Activated CD4-positive, alpha-beta T cell treated with anti-CD3 and anti-CD28 coated beads for 24 hours (primary cell): ENCODE measurements around the gene BICDL2.
"Not testable (repeated sequence)": the region's sequence is repeated elsewhere in the genome, so short reads cannot be mapped to it uniquely, and the experiment has no call there.

Experiments used
- DNase-seq, 2 donors: peaks; one replicate each; pipeline ENCODE4 v3.0.0-alpha.2; 2020; ENCODE audit warnings: low read depth in 2 of 2

Gene BICDL2, protein sequence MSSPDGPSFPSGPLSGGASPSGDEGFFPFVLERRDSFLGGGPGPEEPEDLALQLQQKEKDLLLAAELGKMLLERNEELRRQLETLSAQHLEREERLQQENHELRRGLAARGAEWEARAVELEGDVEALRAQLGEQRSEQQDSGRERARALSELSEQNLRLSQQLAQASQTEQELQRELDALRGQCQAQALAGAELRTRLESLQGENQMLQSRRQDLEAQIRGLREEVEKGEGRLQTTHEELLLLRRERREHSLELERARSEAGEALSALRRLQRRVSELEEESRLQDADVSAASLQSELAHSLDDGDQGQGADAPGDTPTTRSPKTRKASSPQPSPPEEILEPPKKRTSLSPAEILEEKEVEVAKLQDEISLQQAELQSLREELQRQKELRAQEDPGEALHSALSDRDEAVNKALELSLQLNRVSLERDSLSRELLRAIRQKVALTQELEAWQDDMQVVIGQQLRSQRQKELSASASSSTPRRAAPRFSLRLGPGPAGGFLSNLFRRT

DNA sequence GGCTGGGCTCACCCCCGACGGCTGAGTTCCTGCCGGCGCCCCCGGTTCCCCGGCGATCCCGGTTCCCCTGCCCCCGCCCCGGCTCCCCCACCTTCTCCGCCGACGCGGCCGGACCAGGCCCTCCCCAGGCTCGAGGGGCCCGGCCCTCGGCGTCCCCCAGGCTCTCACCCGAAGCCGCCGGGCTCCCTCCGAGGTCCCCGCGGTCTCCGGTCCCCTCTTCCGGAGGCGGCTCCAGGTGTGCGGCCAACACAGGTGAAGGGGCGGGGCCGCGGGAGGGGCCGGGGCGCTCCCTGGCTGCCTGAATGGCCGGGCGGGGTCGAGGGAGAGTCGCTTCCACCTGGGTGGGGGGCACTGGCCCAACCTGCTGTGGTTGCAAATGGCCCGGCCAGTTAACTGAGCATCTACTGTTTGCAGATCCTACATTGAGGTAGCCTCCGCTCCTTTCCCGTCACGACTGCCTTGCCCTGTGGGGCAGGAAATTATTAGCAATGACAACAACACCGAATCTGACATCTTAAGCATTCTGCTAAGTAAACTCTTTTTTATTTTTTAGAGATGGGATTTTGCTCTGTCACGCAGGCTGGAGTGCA is at the start of gene BICDL2:
Gene BICDL2 (minus strand): TSS at position 219 of the 590 bp plus-strand sequence. CDS start 1,448 bp downstream, outside the sequence.
- DNase-seq: no peak

DNA sequence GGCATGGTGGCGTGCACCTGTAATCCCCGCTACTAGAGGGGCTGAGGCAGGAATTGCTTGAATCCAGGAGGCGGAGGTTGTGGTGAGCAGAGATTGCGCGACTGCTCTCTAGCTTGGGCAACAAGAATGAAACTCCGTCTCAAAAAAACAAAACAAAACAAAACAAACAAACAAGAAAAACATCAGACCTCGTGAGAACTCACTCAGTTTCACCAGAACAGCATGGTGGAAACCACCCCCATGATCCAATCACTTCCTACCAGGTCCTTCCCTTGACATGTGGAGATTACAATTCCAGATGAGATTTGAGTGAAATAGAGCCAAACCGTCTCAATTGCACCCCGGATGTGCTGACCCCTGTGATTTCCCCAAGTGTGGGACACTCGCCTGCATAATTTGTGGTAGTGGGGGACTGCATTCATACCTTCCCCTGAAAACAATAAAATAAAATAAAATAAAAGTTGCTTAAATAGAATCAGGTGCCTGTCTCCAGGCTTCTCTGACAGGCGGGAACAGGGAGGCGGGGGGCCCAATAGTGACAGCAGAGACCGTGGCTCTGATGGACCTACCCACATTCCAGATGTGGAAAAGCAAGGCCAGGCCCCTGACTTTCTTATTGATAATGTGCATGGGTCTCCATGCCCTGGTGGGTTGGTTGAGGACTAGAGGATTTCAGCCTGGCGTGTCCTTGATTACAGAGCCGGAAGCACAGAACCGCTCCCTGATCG is 49.3 kb upstream of the BICDL2 start:
- no peak for DNase-seq

DNA sequence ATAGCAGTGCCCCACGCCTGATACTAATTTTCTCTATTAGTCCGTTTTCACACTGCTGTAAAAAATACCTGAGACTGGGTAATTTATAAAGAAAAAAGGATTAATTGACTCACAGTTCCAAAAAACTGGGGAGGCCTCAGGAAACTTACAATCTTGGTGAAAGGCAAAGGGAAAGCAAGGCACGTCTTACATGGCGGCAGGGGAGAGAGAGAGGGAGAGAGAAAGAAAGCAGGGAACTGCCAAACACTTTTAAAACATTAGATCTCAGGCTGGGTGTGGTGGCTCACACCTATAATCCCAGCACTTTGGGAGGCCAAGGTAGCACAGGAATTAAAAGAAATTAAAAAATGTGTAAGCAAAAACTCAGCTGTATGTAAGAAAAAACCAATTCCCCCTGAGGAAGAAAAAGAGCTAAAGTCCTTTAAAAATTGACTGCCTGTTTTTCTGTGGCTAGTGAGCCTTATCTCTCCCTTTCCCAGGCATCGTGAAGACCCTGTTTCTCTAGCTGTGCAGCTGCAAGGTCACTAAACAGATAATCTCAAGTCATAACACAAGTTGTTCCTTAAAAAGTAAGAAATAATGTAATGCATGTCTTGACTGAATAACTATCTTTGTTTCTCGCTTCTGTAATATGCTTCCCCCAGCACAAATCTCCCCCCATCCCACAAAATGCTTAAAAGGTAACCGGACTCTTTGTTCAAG is 48.4 kb upstream of the BICDL2 start:
- no peak for DNase-seq

DNA sequence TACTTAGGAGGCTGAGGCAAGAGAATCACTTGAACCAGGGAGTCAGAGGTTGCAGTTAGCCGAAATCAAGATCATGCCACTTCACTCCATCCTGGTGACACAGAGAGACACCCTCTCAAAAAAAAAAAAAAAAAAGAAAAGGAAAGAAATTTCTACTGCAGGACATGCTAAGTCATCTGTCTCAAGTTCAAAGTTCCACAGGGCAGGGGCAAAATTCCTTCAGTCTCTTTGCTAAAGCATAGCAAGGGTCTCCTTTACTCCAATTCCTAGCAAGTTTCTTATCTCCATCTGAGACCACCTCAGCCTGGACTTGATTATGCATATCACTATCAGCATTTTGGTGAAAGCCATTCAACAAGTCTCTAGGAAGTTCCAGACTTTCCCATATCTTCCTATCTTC is 47.7 kb upstream of the BICDL2 start:
- DNase-seq: no peak

DNA sequence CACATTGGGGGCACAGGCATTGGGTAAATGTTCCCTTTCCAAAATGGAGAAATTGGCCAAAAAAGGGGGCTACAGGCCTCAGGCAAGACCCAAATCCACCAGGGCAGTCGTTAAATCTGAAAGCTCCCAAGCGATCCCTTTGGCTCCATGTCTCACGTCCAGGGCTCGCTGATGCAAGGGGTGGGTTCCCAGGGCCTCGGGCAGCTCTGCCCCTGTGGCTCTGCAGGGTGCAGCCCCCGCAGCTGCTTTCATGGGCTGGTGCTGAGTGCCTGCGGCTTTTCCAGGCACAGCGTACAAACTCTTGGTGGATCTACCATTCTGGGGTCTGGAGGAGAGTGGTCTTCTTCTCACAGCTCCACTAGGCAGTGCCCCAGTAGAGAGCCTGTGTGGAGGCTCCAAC is 46.7 kb upstream of the BICDL2 start:
- DNase-seq: not testable (repeated sequence)

DNA sequence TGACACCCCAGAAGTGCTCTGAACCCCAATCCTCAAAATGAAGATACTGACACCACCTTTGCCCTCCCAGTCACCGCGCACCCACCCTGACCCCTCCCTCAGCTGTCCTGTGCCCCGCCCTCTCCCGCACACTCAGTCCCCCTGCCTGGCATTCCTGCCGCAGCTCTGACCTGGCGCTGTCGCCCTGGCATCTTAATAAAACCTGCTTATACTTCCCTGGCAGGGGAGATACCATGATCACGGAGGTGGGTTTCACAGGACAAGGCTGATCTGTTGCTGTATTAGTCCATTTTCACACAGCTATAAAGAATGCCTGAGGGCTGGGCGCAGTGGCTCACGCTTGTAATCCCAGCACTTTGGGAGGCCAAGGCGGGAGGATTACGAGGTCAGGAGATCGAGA is 45.2 kb upstream of the BICDL2 start:
- DNase-seq: not testable (repeated sequence)

DNA sequence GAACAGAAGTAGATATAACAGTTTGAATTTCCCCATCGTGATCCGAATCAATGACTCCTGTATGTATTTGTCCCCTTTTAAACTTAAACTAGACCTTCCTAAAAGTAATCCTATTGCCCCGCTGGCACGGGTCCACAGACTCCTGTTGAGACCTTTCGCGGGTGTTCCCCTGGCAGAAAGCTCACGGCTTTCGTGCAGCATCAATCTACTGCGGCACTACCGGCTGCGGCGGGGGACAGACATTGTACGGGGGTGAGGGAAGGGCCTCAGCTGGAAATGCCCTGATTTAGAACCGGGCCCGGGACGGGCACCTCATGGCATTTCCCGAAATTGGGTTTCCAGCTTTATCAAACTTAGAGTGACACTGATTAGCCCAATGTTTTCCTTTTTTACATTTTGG is 43.3 kb upstream of the BICDL2 start:
- no peak for DNase-seq

DNA sequence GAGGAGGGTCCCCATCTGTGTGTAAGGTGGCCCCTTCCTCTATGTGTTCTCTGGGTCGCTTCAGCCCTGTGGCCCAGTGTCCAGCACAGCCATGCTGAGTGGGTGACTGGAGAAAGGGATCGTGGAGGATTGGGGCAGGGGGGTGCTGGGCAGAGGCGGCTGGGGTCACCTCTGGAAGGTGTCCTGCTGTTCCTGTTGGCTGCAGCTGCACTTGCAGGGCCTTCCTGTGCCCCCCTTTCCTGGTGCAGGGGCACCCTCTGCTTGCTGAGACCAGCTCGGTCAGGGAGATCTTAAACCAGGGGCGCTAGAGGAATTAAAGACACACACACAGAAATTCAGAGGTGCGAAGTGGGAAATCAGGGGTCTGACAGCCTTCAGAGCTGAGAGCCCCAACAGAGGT is 39.8 kb upstream of the BICDL2 start:
- DNase-seq: no peak

DNA sequence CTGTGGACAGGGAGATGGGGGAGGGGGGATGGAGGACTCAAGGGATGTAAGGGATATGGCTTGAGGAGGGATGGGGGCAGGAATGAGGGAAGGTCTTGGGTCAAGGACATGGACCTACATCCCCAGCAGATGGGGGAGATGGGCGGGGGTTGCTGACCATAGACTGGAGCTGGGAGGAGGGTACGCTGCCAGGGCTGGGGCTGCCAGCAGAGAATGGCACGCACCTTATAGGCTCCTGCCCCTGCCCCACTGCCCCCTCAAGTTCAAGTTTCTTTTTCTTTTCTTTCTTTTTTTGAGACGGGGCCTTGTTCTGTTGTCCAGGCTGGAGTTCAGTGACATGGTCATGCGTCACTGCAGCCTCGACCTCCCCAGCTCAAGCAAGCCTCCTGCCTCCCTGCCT is 39.2 kb upstream of the BICDL2 start:
- not testable (repeated sequence) for DNase-seq

DNA sequence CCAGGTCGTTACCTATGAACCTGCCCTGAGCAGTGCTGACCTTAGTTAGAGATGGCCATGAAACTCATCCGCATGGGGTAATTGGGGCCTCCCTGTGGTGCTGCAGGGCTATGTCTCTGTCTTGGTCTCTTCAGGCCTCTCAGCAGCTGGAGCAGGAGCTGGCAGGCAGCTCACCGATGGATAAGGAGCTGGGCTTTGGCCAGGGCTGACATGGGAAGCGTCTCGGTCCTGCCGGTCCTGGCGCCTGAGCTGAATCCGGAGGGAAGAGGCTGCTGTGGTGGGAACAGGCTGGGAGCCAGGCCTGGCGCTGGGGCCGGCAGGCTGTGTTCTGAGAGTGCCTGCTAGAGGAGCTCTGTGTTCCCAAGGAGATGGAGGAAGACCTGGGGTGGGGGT is 38.8 kb upstream of the BICDL2 start:
- DNase-seq: no peak

DNA sequence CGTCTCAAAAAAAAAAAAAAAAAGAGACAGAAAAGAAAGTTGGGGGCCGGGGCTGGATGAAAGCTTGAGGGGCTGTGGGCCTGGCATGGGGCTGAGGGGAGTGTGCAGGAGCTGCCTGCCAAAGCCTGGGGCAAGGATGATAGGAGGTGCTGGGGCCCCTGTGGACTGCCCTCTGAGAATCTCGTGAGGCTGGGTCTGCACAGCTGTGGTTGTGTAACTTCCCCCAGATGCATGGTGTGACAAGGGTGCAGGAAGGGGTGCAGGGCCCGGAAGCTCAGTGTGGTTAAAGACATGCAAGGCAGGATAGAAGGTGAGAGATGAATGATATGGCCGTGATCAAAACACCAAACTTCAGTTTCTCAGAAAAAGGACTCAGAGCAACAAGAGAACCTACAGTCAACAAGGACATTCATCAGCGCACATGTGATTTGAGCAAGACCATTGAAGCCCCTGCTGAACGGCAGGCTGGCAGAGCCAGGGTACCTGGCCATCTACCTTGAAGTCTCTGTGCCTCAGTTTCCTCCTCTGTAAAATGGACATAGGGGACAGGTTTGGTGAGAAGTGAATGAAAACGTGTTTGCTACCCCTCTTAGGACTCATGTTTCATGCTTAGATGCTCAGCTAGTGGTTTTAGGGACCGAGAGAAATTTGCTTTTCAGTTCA is 38.2 kb upstream of the BICDL2 start:
- DNase-seq: peak; percentile 50 to 54

DNA sequence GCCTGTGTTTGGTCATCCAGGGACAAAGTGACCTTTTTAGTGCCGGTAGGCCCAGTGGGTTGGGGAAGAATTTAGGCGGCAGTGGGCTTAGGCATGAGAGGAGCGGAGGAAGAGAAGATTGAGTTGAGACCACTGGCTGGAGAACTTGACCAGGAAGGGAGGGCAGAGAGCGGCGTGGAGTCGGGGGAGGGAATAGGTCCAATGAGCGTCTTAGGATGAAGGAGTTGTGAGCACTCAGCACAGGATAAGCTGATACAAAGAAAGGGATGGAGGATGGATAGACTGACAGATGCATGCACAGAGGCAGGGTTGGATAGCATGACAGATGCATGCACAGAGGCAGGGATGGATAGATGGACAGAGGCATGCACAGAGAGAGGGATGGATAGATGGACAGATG is 36.7 kb upstream of the BICDL2 start:
- no peak for DNase-seq

DNA sequence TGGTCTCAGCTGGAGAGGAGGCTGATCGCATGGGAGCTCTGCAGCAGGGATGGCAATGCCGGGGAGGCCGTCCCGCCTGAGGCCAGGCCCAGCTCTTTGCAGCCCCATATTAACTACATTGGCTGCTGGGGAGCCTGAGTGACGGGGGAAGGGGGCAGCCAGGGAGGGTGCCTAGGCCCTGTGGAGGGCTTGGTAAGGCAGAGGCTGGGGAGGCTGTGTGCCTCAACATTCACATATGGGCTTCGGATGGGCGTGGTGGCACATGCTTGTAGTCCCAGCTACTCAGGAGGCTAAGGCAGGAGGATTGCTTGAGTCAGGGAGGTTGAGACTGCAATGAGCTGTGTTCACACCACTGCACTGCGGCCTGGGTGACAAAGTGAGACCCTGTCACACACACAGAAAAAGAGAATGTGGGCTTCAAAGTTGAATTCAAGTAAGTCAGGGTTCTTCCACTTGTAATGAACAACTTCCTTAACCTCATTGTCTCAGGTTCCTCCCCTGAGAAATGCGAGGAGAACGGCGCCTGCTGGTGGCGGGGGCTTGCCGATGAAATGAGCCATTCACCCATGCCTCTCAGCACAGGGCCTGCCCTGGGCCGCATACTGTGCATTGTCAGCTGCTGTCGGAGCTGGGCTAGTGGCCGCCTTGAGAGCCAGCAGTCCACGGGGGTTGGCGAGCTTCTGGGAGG is 36.0 kb upstream of the BICDL2 start:
- DNase-seq: not testable (repeated sequence)

DNA sequence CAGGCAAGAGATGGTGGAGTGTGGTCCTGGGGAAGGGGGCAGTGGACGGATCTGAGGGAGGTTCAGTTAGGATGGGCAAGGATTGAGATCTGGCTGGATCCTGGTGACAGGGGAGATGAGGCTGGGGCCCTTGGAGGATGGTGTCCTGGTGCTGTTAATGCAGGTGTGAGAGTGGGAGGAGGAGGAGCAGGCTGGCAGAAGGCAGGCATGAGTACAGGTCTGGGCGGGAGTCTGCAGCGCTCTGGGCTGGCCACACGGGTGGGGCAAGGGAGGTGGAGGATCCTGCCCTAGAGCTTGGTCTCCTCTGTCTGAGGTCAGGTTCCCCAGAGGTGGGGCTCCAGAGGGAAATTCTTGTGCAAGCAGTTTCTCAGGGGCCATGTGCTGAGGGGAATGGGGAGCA is 35.4 kb upstream of the BICDL2 start:
- DNase-seq: not testable (repeated sequence)

DNA sequence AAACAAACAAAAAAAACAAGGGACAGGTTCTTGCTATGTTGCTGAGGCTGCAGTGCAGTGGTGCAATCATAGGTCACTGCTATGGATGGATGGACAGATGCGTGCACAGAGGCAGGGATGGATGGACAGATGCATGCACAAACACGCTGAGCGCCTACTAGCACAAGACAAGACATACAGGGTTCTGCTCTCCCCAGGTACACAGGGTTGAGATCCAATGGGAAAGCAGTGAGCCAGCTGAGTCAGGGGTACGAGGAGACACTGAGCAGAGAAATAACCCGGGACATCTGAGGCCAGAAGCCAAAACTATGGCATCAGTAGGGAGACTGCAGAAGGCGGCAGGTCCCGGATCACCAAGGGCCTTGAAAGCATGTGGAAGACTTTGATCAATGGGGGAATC is 34.9 kb upstream of the BICDL2 start:
- DNase-seq: no peak

DNA sequence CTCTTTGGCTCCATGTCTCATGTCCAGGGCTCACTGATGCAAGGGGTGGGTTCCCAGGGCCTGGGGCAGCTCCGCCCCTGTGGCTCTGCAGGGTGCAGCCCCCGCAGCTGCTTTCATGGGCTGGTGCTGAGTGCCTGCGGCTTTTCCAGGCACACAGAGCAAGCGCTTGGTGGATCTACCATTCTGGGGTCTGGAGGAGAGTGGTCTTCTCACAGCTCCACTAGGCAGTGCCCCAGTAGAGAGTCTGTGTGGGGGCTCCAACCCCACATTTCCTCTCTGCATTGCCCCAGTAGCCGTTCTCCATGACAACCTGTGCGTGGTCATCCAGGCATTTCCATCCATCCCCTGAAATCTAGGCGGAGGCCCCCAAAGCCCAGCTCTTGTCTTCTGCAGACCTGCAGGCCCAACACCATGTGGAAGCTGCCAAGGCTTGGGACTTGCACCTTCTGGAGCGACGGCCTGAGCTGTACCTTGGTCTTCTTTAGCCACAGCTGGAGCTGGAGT is 33.9 kb upstream of the BICDL2 start:
- DNase-seq: no peak

DNA sequence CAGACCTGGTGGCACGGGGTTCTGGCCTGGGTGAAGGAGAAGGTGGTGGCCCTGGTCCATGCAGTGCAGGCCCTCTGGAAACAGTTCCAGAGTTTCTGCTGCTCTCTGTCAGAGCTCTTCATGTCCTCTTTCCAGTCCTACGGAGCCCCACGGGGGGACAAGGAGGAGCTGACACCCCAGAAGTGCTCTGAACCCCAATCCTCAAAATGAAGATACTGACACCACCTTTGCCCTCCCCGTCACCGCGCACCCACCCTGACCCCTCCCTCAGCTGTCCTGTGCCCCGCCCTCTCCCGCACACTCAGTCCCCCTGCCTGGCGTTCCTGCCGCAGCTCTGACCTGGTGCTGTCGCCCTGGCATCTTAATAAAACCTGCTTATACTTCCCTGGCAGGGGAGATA is 32.4 kb upstream of the BICDL2 start:
- DNase-seq: not testable (repeated sequence)

DNA sequence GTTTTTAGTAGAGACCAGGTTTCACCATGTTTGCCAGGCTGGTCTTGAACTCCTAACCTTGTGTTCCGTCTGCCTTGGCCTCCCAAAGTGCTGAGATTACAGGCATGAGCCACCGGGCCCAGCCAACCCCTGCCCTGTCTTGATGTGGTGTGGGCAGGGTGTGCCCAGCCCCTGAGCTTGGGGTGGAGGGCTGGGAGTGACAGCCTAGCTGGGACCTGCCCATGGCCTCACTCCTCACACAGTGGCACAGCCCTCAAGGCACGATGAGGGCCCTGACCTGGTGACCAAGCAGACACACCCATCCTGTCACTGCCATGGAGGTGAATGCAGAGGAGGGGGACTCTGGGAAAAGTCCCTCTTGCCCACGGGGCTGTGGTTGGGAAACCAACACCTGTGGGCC is 31.7 kb upstream of the BICDL2 start:
- DNase-seq: no peak

DNA sequence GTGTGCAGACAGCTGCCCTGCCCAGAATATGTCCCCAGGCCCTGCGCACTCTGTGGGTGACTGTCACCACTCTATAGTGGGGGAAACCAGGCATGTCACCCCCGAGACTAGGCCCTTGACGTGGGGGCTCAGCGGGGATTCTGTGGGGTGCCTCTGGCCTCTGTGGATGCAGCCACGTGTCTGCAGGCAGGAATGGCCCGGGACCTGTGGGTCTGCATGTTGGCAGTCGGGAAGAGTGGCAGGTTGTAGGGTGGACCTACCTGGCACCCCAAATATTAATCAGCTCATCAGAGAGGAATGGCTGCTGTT is 29.6 kb upstream of the BICDL2 start:
- no peak for DNase-seq

DNA sequence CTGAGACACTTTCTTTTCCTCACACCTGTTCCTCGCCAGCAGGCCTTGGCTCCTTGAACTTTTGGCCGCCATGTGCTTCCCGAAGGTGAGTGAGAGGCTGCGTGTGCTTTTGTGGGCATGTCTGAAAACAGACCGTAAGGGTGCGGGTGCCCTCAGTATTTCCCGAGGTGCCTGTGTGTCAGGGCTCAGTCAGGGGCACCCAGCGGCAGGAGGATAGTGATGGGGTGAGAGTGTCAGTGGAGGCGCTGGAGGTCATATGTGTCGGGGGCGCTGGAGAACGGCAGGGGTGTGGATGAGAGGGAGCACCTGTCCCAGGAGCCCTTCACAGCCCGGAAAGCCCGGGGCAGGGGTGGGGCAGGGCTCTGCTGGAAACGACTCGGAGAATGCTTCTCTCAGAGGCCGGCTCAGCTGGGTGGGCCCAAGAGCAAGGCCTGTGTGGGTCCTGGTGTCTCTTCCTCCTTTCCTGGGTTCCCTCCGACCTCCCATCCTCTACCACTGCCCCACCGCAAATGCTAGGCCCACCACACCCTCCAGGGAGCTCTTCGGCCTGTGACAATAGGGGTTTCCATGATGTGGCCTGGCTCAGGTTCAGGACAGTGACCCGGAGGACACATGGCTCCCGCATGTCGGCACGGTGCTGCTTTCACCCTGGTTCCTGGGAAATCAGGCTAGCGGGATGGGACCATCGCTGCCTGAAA is 29.1 kb upstream of the BICDL2 start:
- no peak for DNase-seq
